Measurements from ENCODE around the gene TAF15.

The TAF15 gene

GRCh38 chr17:35841101-35841500 lies 31.8 kb downstream of the TAF15 start:
- TF ChIP-seq, protein P1, sequence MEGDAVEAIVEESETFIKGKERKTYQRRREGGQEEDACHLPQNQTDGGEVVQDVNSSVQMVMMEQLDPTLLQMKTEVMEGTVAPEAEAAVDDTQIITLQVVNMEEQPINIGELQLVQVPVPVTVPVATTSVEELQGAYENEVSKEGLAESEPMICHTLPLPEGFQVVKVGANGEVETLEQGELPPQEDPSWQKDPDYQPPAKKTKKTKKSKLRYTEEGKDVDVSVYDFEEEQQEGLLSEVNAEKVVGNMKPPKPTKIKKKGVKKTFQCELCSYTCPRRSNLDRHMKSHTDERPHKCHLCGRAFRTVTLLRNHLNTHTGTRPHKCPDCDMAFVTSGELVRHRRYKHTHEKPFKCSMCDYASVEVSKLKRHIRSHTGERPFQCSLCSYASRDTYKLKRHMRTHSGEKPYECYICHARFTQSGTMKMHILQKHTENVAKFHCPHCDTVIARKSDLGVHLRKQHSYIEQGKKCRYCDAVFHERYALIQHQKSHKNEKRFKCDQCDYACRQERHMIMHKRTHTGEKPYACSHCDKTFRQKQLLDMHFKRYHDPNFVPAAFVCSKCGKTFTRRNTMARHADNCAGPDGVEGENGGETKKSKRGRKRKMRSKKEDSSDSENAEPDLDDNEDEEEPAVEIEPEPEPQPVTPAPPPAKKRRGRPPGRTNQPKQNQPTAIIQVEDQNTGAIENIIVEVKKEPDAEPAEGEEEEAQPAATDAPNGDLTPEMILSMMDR (IDR thresholded peaks at IDR 0.05): no peak

DNA sequence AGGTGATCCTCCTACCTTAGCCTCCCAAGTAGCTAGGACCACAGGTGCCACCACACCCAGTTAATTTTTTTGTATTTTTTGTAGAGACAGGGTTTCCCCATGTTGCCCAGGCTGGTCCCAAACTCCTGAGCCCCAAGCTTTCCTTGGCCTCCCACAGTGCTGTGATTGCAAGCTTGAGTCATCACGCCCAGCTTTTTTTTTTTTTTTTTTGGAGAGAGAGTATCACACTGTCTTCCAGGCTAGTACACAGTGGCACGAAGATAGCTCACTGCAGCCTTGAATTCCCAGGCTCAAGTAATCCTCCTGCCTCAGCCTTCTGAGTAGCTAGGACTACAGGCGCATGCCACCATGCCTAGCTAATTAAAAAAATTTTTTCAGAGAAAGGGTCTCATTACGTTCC lies 32.2 kb downstream of the TAF15 start:
- TF ChIP-seq, protein P1 (IDR thresholded peaks at IDR 0.05): no peak

- TF ChIP-seq, protein P1 (IDR thresholded peaks at IDR 0.05): no peak
These were observed 33.0 kb downstream of the TAF15 start for GRCh38 chr17:35842239-35842638.

- TF ChIP-seq, protein P1 (IDR thresholded peaks at IDR 0.05): no peak
These were observed 34.4 kb downstream of the TAF15 start for GRCh38 chr17:35843698-35844097.

DNA sequence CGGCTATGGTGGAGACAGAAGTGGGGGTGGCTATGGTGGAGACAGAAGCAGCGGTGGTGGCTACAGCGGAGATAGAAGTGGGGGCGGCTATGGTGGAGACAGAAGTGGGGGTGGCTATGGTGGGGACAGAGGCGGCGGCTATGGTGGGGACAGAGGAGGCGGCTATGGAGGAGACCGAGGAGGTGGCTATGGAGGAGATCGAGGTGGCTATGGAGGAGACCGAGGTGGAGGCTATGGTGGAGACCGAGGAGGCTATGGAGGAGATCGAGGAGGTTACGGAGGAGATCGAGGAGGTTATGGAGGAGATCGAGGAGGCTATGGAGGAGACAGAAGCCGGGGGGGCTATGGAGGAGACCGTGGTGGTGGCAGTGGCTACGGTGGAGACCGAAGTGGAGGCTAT lies 35.3 kb downstream of the TAF15 start:
- TF ChIP-seq, protein P1 (IDR thresholded peaks at IDR 0.05): no peak

GRCh38 chr17:35846055-35846809 lies 36.9 kb downstream of the TAF15 start:
- TF ChIP-seq, protein P1 (IDR thresholded peaks at IDR 0.05): no peak

- TF ChIP-seq, protein P1 (IDR thresholded peaks at IDR 0.05): no peak
These were observed 37.7 kb downstream of the TAF15 start for GRCh38 chr17:35847006-35847405.

Data from LNCAP (cell line).